MCF 10A (cell line): ENCODE results near the gene PEX7. TPM values are rescaled to one million over a fixed set of nuclear protein-coding genes. Genes with fewer than 3 reads are reported as not detected.

Source experiments
- BruUV-seq: library from RNA; stranded (reverse); fragments of 400-500 nt; replicated peaks from 2 replicates; lab custom pipeline; 2021; lab: Mats Ljungman, UMichigan
- CTCF ChIA-PET: fragments of 300-600 bp; sonication (Branson Sonifier 250); formaldehyde crosslinking; extraction: SDS; loops from one replicate; lab custom pipeline; 2021; ENCODE audit warnings: antibody characterized with exemption, inconsistent platforms; lab: Yijun Ruan, JAX
- POLR2A ChIA-PET: fragments of 300-600, 350-650 bp; sonication (Branson Sonifier 250); formaldehyde crosslinking; extraction: SDS; loops from one replicate; lab custom pipeline; 2020; ENCODE audit warnings: antibody characterized with exemption, inconsistent platforms; lab: Yijun Ruan, JAX
- DNase-seq: peaks from one replicate; pipeline ENCODE4 v3.0.0-alpha.2; 2018; ENCODE audit not compliant: unreplicated experiment
- H3K27ac Mint-ChIP-seq: one replicate; pipeline ENCODE4 v1.8.0; 2022; ENCODE audit warnings: mild to moderate bottlenecking, low read depth, mixed read lengths; ENCODE audit not compliant: unreplicated experiment
- H3K27me3 Mint-ChIP-seq: one replicate; pipeline ENCODE4 v1.8.0; 2022; ENCODE audit warnings: mixed read lengths; ENCODE audit not compliant: insufficient read depth, unreplicated experiment
- H3K36me3 Mint-ChIP-seq: one replicate; pipeline ENCODE4 v1.8.0; 2022; ENCODE audit warnings: mild to moderate bottlenecking, moderate library complexity, mixed read lengths; ENCODE audit not compliant: insufficient read depth, unreplicated experiment
- H3K4me1 Mint-ChIP-seq: one replicate; pipeline ENCODE4 v1.8.0; 2022; ENCODE audit warnings: mixed read lengths; ENCODE audit not compliant: insufficient read depth, unreplicated experiment
- H3K4me3 Mint-ChIP-seq: one replicate; pipeline ENCODE4 v1.8.0; 2022; ENCODE audit warnings: mild to moderate bottlenecking, moderate library complexity, mixed read lengths; ENCODE audit not compliant: unreplicated experiment
- H3K9me3 Mint-ChIP-seq: one replicate; pipeline ENCODE4 v1.8.0; 2022; ENCODE audit warnings: mixed read lengths; ENCODE audit not compliant: unreplicated experiment
- CTCF ChIP-seq: fragments of 200-600 bp; IDR thresholded peaks from one replicate; pipeline ENCODE4 v1.8.0; 2022; ENCODE audit warnings: antibody characterized with exemption, mild to moderate bottlenecking; ENCODE audit not compliant: unreplicated experiment
- intact Hi-C: fragments of 100-400 bp; cut with micrococcal nuclease; formaldehyde crosslinking; loops from 2 replicates; pipeline ENCODE4 v1.14.1; 2022
- total RNA-seq: library from RNA; stranded (reverse); gene quantifications from 2 replicates; pipeline ENCODE4 v1.2.3, GENCODE V29; 2022

PEX7 gene
- total RNA-seq, 1 experiment from 2014 or later = 6.0 TPM

DNA sequence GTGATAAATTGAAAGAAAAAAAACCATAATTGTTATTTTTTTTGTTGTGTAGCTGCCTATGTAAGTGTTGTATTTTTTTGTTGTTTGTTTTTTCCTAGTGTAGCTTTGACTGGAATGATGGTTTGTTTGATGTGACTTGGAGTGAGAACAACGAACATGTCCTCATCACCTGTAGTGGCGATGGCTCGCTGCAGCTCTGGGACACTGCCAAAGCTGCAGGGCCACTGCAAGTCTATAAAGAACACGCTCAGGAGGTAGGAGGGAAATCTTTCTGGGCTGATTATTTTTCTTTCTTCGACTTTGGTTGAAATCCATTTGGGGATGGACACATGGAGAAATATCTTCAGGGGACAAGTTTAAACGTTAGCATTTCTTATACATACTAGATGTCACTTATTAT, 3.8 kb downstream of the PEX7 start:
- no peak for DNase-seq
- no TSS peak for BruUV-seq
- H3K4me1 Mint-ChIP-seq = no peaks in the 10 kb centered on the region
- H3K27ac Mint-ChIP-seq = no peak overlapping the region
- peaks cover 6% of the 10 kb centered on the region for H3K9me3 Mint-ChIP-seq
- CTCF ChIA-PET = interaction anchor here (0.6 to 1.2 kb wide), 2 partner anchors 9 to 34 kb away, joined by 3 to 8 read pairs; partner anchors contain the start of gene MAP3K5
- H3K4me3 Mint-ChIP-seq = no peak overlapping the region
- H3K36me3 Mint-ChIP-seq = peaks cover 41% of the 10 kb centered on the region
- no peaks in the 10 kb centered on the region for H3K27me3 Mint-ChIP-seq
- POLR2A ChIA-PET = interaction anchor here (1.3 kb wide), 1 partner anchor 34 kb away, joined by 3 read pairs; no protein-coding TSS in a partner anchor
- intact Hi-C loops = no loop called here
- no peak for TF ChIP-seq CTCF

DNA sequence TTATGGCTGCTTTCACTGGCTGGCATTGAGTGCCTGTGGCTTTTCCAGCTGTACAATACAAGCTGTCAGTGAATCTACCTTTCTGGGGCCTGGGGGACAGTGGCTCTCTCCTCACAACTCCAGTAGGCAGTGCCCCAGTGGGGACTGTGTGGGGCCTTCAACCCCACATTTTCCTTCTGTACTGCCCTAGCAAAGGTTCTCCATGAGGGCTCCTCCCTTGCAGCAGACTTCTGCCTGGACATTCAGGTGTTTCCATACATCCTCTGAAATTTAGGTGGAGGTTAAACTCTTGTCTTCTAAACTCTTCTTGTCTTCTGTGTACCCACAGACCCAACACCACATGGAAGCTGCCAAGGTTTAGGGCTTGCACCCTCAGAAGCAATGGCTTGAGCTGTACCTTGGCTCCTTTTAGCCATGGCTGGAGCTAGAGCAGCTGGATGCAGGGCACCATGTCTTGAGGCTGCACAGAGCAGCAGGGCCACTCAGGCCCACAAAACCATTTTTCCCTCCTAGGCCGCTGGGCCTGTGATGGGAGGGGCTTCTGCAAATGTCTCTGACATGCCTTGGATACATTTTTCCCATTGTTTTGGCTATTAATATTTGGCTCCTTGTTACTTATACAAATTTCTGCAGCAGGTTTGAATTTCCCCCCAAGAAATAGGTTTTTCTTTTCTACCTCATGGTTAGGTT, 9.6 kb downstream of the PEX7 start:
- Mint-ChIP-seq H3K27me3 (no peaks in the 10 kb centered on the region), H3K4me3 (no peak overlapping the region), H3K27ac (no peak overlapping the region), H3K4me1 (no peaks in the 10 kb centered on the region), H3K9me3 (peaks cover 7% of the 10 kb centered on the region), H3K36me3 (peaks cover 50% of the 10 kb centered on the region)
- CTCF ChIA-PET = interaction anchor here (1.2 kb wide), 1 partner anchor 12 kb away, joined by 4 read pairs; no protein-coding TSS in a partner anchor
- BruUV-seq = no TSS peak
- no peak for TF ChIP-seq CTCF
- no peak for DNase-seq
- POLR2A ChIA-PET = interaction anchor here (0.9 to 1.2 kb wide), 2 partner anchors 11 to 129 kb away, joined by 3 read pairs; no protein-coding TSS in a partner anchor
- intact Hi-C loops = no loop called here

DNA sequence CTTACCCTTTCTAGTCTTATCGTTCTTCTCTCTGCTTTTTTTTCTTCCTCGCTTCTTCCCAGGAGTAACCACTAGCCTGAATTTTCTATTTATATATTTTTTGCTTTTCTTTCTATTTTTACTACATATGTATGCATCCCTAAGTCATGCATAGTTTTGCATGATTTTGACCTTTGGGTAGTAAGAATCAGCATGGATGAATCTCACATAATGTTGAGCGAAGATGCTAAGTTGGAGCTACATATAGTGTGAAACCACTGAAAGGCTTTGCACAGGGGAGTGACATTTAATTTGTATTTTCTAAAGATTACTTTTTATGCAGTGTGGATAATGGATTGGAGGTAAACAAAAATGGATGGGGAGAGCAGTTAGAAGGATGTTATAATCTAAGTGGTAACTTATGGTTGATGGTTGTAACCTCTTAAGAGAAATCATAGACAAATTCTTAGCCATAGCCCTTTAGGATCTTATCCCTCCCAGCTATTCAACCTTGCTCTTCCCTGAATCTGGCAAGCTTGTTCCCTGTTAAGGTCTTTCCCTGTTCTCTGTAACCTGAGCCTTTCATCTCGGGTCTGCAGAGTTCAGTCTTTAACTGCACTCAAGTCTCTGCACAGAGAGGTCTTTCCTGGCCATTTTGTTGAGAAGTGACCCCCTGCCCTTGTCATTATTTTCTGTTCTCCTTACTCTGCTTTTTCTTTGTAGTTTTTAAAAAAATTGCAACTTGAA, 18.0 kb downstream of the PEX7 start:
- no peak for DNase-seq
- no TSS peak for BruUV-seq
- intact Hi-C loops = loop anchor here (5.0 kb wide), 1 partner anchor 107 kb away; no protein-coding TSS in a partner anchor
- Mint-ChIP-seq H3K9me3 (no peaks in the 10 kb centered on the region), H3K27me3 (no peaks in the 10 kb centered on the region), H3K4me3 (no peak overlapping the region), H3K4me1 (peaks cover 9% of the 10 kb centered on the region), H3K36me3 (peaks cover under 1% of the 10 kb centered on the region), H3K27ac (no peak overlapping the region)
- POLR2A ChIA-PET = interaction anchor here (0.6 to 0.9 kb wide), 3 partner anchors 17 to 170 kb away, joined by 3 to 5 read pairs (median 3); no protein-coding TSS in a partner anchor
- TF ChIP-seq CTCF = no peak
- CTCF ChIA-PET = no interaction called here

DNA sequence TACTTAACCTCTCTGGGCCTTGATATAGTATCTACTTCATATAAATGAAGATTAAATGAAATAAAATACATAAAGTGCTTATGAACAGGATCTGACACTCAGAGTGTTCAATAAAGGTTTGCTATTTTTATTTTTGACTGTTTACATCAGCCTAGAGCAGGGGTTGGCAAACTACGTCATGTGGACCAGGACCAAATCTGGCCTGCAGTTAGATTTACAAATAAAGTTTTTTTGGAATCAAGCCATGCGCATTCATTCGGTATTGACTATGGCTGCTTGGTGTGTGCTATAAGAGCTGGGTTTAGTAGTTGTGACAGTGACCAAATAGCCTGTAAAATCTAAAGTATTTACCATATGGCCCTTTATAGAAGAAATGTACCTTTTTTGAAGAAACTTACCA, 20.8 kb downstream of the PEX7 start:
- peaks cover 6% of the 10 kb centered on the region for H3K36me3 Mint-ChIP-seq
- CTCF ChIA-PET = interaction anchor here (0.8 to 2.4 kb wide), 9 partner anchors 13 to 199 kb away, joined by 3 to 13 read pairs (median 4); partner anchors contain the start of gene MAP3K5
- no peaks in the 10 kb centered on the region for H3K9me3 Mint-ChIP-seq
- no peaks in the 10 kb centered on the region for H3K27me3 Mint-ChIP-seq
- H3K4me1 Mint-ChIP-seq = peaks cover 9% of the 10 kb centered on the region
- no peak for TF ChIP-seq CTCF
- no peak for DNase-seq
- H3K4me3 Mint-ChIP-seq = no peak overlapping the region
- POLR2A ChIA-PET = interaction anchor here (0.5 to 1.9 kb wide), 6 partner anchors 10 to 1026 kb away, joined by 3 to 13 read pairs (median 3); no protein-coding TSS in a partner anchor
- no TSS peak for BruUV-seq
- no peak overlapping the region for H3K27ac Mint-ChIP-seq
- intact Hi-C loops = loop anchor here (5.0 kb wide), 1 partner anchor 104 kb away; no protein-coding TSS in a partner anchor
